SK-N-SH treated with all-trans-retinoic acid at 6 μM for 48 hours (cell line): ENCODE data around the gene FIGNL2.

ENCODE experiments used
- ATAC-seq: fragments of 200-7000 bp; cut with Tn5 transposase; 3 replicates; pipeline ENCODE4 v1.9.1; 2020; ENCODE audit warnings: mild to moderate bottlenecking, moderate library complexity
- ARNTL ChIP-seq: fragments of 450-650 bp; formaldehyde crosslinking; IDR thresholded peaks from 2 replicates; pipeline ENCODE4 v1.5.0; 2020; ENCODE audit warnings: low read depth, mild to moderate bottlenecking, moderate library complexity, borderline replicate concordance
- CSDC2 ChIP-seq: fragments of 250-450 bp; sonication (Bioruptor Pico); IDR thresholded peaks from 2 replicates; pipeline ENCODE4 v1.5.0; 2020; ENCODE audit warnings: mild to moderate bottlenecking, moderate library complexity
- ESRRG ChIP-seq: fragments of 250-450 bp; sonication (Bioruptor Pico); IDR thresholded peaks from 2 replicates; pipeline ENCODE4 v1.6.1; 2021; ENCODE audit warnings: mild to moderate bottlenecking
- GLIS3 ChIP-seq: fragments of 250-450 bp; sonication (Bioruptor Pico); IDR thresholded peaks from 2 replicates; pipeline ENCODE4 v1.5.0; 2020; ENCODE audit warnings: mild to moderate bottlenecking, moderate library complexity
- OSR1 ChIP-seq: fragments of 250-450 bp; sonication (Bioruptor Pico); IDR thresholded peaks from 2 replicates; pipeline ENCODE4 v1.8.0; 2022; ENCODE audit warnings: moderate library complexity, mild to moderate bottlenecking, inconsistent platforms
- PPARA ChIP-seq: fragments of 250-450 bp; sonication (Bioruptor Pico); IDR thresholded peaks from 2 replicates; pipeline ENCODE4 v1.5.0; 2020; ENCODE audit warnings: mild to moderate bottlenecking, borderline replicate concordance
- RARB ChIP-seq: fragments of 250-450 bp; sonication (Bioruptor Pico); IDR thresholded peaks from 2 replicates; pipeline ENCODE4 v1.8.0; 2021; ENCODE audit warnings: mild to moderate bottlenecking, moderate library complexity
- SNAI2 ChIP-seq: fragments of 250-450 bp; sonication (Bioruptor Pico); IDR thresholded peaks from 2 replicates; pipeline ENCODE4 v1.5.0; 2020; ENCODE audit warnings: mild to moderate bottlenecking, moderate library complexity
- TCF4 ChIP-seq: fragments of 250-450 bp; sonication (Bioruptor Pico); IDR thresholded peaks from 2 replicates; pipeline ENCODE4 v1.8.0; 2021; ENCODE audit warnings: mild to moderate bottlenecking, moderate library complexity, borderline replicate concordance
- TOX ChIP-seq: fragments of 250-450 bp; sonication (Bioruptor Pico); IDR thresholded peaks from 2 replicates; pipeline ENCODE4 v1.8.0; 2021; ENCODE audit warnings: mild to moderate bottlenecking, moderate library complexity, borderline replicate concordance
- ZC3H10 ChIP-seq: fragments of 250-450 bp; sonication (Bioruptor Pico); IDR thresholded peaks from 2 replicates; pipeline ENCODE4 v1.5.1; 2021; ENCODE audit warnings: mild to moderate bottlenecking, moderate library complexity
- ZFP3 ChIP-seq: fragments of 250-450 bp; sonication (Bioruptor Pico); IDR thresholded peaks from 2 replicates; pipeline ENCODE4 v1.5.0; 2020; ENCODE audit warnings: mild to moderate bottlenecking, moderate library complexity
- ZFP30 ChIP-seq: fragments of 450-650 bp; formaldehyde crosslinking; IDR thresholded peaks from 2 replicates; pipeline ENCODE4 v1.5.0; 2022; ENCODE audit warnings: mild to moderate bottlenecking, moderate library complexity
- ZNF565 ChIP-seq: fragments of 450-650 bp; formaldehyde crosslinking; conservative IDR thresholded peaks from 2 replicates; pipeline ENCODE4 v1.5.0; 2020; ENCODE audit warnings: low read depth, mild to moderate bottlenecking, moderate library complexity
- ZNF70 ChIP-seq: fragments of 450-650 bp; formaldehyde crosslinking; IDR thresholded peaks from 2 replicates; pipeline ENCODE4 v1.5.0; 2020; ENCODE audit warnings: mild to moderate bottlenecking, moderate library complexity
- ZNF8 ChIP-seq: fragments of 450-650 bp; formaldehyde crosslinking; IDR thresholded peaks from 2 replicates; pipeline ENCODE4 v1.5.0; 2020; ENCODE audit warnings: mild to moderate bottlenecking, moderate library complexity
- TF ChIP-seq, protein P1 (sequence below): fragments of 250-450 bp; sonication (Bioruptor Pico); IDR thresholded peaks from 2 replicates; pipeline ENCODE4 v1.8.0; 2020; ENCODE audit warnings: mild to moderate bottlenecking, moderate library complexity, borderline replicate concordance
- TF ChIP-seq, protein P2 (sequence below): fragments of 250-450 bp; sonication (Bioruptor Pico); IDR thresholded peaks from 2 replicates; pipeline ENCODE4 v1.5.1; 2021; ENCODE audit warnings: mild to moderate bottlenecking, moderate library complexity
- TF ChIP-seq, protein P3 (sequence below): fragments of 250-450 bp; sonication (Bioruptor Pico); IDR thresholded peaks from 2 replicates; pipeline ENCODE4 v1.5.1; 2020; ENCODE audit warnings: low read depth, mild to moderate bottlenecking, moderate library complexity
- TF ChIP-seq, protein P4 (sequence below): fragments of 250-450 bp; sonication (Bioruptor Pico); IDR thresholded peaks from 2 replicates; pipeline ENCODE4 v1.8.0; 2021; ENCODE audit warnings: low read depth, mild to moderate bottlenecking, moderate library complexity, borderline replicate concordance
- TF ChIP-seq, protein P5 (sequence below): fragments of 250-450 bp; sonication (Bioruptor Pico); IDR thresholded peaks from 2 replicates; pipeline ENCODE4 v1.5.0; 2020; ENCODE audit warnings: mild to moderate bottlenecking, moderate library complexity

FIGNL2 gene

DNA sequence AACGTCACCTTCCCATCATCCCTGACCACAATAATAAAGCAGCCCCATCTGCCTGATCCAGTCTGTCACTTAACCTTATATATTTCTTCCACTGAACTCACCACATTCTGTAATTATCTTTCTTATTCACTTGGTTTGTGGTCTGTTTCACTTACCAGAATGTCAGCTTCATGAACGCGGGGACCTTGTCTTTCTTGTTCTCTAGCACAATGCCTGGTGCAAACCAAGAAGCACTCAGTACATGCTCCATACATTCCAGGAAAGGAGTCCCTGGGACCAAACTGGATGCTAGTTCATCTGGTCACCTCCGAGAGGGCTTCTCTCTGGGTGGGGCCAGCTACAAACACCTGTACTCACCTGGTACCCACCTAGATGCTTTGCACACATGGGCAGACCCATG is 22.0 kb upstream of the FIGNL2 start:
- ATAC-seq = no peak
- TF ChIP-seq SNAI2 (CRISPR knock-in tag) (no peak), CSDC2 (no peak), TCF4 (CRISPR knock-in tag) (no peak), ZC3H10 (CRISPR knock-in tag) (no peak), ZNF565 (CRISPR knock-in tag) (no peak), ZFP3 (CRISPR knock-in tag) (no peak), ZNF70 (CRISPR knock-in tag) (no peak), TOX (CRISPR knock-in tag) (no peak), ZNF8 (CRISPR knock-in tag) (no peak), OSR1 (CRISPR knock-in tag) (no peak), ZFP30 (CRISPR knock-in tag) (no peak), ARNTL (CRISPR knock-in tag) (no peak)
- TF ChIP-seq, protein P1, sequence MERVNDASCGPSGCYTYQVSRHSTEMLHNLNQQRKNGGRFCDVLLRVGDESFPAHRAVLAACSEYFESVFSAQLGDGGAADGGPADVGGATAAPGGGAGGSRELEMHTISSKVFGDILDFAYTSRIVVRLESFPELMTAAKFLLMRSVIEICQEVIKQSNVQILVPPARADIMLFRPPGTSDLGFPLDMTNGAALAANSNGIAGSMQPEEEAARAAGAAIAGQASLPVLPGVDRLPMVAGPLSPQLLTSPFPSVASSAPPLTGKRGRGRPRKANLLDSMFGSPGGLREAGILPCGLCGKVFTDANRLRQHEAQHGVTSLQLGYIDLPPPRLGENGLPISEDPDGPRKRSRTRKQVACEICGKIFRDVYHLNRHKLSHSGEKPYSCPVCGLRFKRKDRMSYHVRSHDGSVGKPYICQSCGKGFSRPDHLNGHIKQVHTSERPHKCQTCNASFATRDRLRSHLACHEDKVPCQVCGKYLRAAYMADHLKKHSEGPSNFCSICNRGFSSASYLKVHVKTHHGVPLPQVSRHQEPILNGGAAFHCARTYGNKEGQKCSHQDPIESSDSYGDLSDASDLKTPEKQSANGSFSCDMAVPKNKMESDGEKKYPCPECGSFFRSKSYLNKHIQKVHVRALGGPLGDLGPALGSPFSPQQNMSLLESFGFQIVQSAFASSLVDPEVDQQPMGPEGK (CRISPR knock-in tag) = no peak
- TF ChIP-seq, protein P2, sequence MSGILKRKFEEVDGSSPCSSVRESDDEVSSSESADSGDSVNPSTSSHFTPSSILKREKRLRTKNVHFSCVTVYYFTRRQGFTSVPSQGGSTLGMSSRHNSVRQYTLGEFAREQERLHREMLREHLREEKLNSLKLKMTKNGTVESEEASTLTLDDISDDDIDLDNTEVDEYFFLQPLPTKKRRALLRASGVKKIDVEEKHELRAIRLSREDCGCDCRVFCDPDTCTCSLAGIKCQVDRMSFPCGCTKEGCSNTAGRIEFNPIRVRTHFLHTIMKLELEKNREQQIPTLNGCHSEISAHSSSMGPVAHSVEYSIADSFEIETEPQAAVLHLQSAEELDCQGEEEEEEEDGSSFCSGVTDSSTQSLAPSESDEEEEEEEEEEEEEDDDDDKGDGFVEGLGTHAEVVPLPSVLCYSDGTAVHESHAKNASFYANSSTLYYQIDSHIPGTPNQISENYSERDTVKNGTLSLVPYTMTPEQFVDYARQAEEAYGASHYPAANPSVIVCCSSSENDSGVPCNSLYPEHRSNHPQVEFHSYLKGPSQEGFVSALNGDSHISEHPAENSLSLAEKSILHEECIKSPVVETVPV (CRISPR knock-in tag) = no peak

DNA sequence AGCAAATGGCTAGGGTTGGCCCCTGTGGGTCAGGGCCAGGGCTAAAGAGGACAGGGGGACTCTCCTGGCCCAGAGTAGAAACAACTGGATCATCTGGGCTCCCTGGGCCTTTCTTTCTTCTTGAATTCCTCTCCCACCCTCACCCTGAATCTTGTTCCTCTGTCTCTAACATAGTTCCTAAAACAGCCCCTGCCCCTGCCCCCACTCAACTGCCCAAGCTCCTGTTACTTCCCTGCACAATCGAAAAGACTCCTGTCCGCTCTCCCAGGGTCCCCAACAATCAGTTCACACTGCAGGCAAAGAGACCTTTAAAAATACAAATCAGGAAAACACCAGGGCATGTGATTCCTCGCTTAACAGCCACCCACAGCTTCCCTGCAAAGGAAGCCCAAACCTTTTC is 21.4 kb upstream of the FIGNL2 start:
- ATAC-seq = no peak
- TF ChIP-seq, protein P3, sequence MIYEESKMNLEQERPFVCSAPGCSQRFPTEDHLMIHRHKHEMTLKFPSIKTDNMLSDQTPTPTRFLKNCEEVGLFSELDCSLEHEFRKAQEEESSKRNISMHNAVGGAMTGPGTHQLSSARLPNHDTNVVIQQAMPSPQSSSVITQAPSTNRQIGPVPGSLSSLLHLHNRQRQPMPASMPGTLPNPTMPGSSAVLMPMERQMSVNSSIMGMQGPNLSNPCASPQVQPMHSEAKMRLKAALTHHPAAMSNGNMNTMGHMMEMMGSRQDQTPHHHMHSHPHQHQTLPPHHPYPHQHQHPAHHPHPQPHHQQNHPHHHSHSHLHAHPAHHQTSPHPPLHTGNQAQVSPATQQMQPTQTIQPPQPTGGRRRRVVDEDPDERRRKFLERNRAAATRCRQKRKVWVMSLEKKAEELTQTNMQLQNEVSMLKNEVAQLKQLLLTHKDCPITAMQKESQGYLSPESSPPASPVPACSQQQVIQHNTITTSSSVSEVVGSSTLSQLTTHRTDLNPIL (CRISPR knock-in tag) = no peak
- TF ChIP-seq SNAI2 (CRISPR knock-in tag) (no peak), ZNF8 (CRISPR knock-in tag) (no peak), OSR1 (CRISPR knock-in tag) (no peak), RARB (CRISPR knock-in tag) (no peak), TOX (CRISPR knock-in tag) (no peak), ZFP3 (CRISPR knock-in tag) (no peak), GLIS3 (CRISPR knock-in tag) (no peak), ZNF565 (CRISPR knock-in tag) (no peak), ZNF70 (CRISPR knock-in tag) (no peak), PPARA (CRISPR knock-in tag) (no peak), ARNTL (CRISPR knock-in tag) (no peak), ESRRG (no peak), ZC3H10 (CRISPR knock-in tag) (no peak), CSDC2 (no peak)
- TF ChIP-seq, protein P4, sequence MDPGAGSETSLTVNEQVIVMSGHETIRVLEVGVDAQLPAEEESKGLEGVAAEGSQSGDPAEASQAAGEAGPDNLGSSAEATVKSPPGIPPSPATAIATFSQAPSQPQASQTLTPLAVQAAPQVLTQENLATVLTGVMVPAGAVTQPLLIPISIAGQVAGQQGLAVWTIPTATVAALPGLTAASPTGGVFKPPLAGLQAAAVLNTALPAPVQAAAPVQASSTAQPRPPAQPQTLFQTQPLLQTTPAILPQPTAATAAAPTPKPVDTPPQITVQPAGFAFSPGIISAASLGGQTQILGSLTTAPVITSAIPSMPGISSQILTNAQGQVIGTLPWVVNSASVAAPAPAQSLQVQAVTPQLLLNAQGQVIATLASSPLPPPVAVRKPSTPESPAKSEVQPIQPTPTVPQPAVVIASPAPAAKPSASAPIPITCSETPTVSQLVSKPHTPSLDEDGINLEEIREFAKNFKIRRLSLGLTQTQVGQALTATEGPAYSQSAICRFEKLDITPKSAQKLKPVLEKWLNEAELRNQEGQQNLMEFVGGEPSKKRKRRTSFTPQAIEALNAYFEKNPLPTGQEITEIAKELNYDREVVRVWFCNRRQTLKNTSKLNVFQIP (CRISPR knock-in tag) = no peak
- TF ChIP-seq, protein P5, sequence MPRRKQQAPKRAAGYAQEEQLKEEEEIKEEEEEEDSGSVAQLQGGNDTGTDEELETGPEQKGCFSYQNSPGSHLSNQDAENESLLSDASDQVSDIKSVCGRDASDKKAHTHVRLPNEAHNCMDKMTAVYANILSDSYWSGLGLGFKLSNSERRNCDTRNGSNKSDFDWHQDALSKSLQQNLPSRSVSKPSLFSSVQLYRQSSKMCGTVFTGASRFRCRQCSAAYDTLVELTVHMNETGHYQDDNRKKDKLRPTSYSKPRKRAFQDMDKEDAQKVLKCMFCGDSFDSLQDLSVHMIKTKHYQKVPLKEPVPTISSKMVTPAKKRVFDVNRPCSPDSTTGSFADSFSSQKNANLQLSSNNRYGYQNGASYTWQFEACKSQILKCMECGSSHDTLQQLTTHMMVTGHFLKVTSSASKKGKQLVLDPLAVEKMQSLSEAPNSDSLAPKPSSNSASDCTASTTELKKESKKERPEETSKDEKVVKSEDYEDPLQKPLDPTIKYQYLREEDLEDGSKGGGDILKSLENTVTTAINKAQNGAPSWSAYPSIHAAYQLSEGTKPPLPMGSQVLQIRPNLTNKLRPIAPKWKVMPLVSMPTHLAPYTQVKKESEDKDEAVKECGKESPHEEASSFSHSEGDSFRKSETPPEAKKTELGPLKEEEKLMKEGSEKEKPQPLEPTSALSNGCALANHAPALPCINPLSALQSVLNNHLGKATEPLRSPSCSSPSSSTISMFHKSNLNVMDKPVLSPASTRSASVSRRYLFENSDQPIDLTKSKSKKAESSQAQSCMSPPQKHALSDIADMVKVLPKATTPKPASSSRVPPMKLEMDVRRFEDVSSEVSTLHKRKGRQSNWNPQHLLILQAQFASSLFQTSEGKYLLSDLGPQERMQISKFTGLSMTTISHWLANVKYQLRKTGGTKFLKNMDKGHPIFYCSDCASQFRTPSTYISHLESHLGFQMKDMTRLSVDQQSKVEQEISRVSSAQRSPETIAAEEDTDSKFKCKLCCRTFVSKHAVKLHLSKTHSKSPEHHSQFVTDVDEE (CRISPR knock-in tag) = no peak
- TF ChIP-seq, protein P2 (CRISPR knock-in tag) = no peak
- TF ChIP-seq, all 23 proteins: peak for 0
